Fibroblast of upper back skin (primary cell): ENCODE measurements around the gene FAM184B.
"Not testable (repeated sequence)": the region's sequence is repeated elsewhere in the genome, so short reads cannot be mapped to it uniquely, and the experiment has no call there.

Experiments
- DNase-seq: peaks from one replicate; pipeline ENCODE4 v3.0.0-alpha.2; 2013

The FAM184B gene

GRCh38 chr4:17713779-17714178 lies 67.6 kb downstream of the FAM184B start:
- no peak for DNase-seq

DNA sequence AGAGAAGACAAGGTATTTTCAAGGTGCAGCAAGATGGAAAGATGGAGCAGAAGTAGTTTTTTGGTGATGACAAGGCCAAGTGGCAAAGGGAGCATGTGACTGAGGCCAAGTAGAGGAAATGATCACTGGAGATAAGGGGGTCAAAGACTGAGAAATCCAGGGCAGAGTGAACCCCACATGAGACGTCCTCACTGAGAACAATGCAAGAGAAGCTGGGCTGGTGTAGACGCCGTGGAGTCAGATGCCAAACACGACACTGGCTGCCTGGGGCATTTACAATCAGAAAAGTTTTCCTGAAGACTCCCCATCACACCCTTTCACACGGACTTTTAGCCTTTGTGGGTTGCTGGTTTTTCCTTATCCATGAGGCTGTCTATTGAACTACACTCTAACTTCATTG lies 69.3 kb downstream of the FAM184B start:
- DNase-seq: no peak

DNA sequence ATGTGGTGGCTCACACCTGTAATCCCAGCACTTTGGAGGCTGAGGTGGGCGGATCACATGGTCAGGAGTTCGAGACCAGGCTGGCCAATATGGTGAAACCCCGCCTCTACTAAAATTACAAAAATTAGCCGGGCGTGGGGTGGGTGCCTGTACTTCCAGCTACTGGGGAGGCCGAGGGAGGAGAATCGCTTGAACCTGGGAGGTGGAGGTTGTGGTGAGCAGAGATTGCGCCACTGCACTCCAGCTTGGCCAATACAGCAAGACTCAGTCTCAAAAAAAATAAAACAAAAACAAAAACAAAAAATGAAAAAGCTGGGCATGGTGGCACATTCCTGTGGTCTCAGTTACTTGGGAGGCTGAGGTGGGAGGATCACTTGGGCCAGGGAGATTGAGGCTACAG lies 70.2 kb downstream of the FAM184B start:
- not testable (repeated sequence) for DNase-seq

DNA sequence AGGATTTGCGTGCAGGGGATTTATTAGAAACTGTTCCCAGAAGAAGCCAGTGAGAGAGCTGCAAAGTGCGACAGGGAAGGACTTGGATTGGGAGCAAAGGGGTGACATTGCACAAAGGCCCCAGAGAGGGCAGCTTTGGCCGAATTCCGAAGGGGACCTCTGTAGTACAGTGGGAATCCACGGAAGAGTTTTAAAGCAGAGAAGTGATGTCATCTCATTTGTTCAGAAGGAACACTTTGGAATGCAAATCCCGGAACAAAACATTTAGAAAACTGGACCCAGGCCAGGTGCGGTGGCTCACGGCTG lies 71.7 kb downstream of the FAM184B start:
- DNase-seq: no peak

DNA sequence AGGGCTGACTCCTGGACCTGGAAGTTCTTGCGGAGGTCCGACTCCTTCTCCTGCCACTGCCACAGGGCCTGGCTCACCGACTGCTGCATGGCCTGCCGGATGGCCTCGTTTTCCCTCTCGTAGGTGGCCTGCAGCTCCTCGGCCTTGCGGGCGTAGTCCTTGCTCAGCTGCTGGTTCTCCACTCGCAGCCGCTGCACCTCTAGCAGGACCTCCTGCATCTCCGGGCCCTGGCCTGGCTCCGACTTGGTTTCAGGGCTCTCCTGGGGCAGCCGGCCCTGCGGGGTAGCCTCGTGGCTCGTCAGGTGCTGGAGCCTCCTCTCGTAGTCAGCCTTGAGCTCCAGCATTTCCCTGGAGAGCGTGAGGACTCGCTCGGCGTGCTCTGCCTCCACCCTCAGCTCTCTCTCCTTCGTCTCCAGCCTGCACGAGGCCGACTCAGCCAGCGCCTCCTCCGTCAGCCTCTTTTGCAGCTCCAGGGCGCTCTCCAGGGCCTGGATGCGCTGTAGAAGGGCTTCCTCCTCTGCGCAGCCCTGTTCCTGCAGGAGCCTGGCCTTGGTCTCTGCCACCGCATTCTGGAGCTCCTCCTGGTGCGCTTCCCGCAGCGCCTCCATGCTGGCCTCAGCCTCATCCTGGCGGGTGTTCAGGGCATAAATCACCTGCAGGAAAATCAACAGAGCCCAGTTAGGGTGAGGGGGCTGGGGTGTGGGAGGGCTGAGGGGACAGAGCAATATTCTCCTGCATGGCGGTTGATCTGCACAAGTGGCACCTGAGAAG lies 72.2 kb downstream of the FAM184B start:
- DNase-seq: no peak

DNA sequence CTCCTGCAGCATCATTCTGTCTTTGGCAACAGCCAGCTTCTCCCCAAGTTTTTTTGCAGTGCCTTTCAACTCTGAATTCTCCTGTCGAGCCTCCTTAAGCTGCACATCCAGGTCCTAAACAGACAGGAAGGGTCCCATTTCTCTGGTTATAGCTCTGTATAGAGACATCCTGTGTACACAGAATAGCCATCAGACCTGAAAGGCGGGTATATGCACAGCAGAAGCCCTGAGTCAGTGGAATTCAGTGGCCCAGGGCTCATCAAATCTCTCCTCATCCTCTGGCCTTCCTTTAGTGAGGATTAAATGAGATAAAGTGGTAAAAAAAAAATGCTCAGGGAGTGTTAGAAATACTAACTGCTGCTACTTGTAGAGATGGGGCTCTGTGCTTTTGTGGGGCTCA lies 73.8 kb downstream of the FAM184B start:
- no peak for DNase-seq

GRCh38 chr4:17705107-17705506 lies 76.3 kb downstream of the FAM184B start:
- DNase-seq: no peak

DNA sequence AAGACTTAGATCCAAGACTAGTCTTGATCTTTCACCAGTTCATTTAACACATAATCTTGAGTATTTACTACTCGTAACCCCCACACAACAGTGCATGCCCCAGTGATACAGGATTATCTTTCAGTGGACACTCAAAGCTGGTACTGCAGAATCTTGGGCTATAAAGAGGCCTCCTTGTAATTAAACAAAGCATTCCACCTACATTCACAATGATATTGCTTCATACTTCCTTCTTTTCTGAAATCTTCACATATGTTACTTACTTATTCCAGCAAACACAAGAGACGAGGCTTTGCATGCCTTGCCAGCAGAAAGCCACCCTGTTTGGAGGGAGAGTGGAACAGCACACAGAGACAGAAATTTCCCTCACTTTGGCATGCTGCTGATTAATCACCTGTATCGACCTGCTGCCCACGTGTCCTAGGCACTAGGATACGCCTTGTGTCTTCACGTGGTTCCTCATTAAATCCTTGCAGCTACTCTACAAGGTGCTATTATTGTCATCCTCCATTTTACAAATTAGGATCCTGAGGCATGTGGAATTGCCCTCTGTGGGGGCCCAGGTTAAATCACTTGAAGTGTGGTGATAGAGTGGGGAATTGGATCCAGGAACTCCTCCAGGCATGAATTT lies 77.3 kb downstream of the FAM184B start:
- no peak for DNase-seq

- no peak for DNase-seq
Measured at GRCh38 chr4:17702641-17703040, 78.8 kb downstream of the FAM184B start.

DNA sequence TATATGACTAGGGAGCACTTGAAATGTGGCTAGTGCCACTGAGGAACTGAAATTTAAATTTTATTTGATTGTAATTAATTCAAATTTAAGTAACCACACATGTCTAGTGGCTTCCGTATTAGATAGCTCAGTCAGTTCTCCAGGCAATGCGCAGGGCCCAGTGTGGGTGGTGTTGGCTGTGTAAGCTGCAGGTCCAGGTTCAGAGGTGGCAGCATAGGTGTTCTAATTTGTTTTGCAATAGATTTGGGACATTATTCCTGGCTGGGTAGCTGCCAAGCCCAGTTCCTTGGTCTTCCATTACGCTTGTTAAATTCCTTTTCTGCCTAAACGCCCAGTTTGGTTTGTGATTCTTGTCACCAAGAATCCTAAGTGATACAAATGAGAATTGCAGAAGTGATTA lies 79.5 kb downstream of the FAM184B start:
- DNase-seq: no peak

DNA sequence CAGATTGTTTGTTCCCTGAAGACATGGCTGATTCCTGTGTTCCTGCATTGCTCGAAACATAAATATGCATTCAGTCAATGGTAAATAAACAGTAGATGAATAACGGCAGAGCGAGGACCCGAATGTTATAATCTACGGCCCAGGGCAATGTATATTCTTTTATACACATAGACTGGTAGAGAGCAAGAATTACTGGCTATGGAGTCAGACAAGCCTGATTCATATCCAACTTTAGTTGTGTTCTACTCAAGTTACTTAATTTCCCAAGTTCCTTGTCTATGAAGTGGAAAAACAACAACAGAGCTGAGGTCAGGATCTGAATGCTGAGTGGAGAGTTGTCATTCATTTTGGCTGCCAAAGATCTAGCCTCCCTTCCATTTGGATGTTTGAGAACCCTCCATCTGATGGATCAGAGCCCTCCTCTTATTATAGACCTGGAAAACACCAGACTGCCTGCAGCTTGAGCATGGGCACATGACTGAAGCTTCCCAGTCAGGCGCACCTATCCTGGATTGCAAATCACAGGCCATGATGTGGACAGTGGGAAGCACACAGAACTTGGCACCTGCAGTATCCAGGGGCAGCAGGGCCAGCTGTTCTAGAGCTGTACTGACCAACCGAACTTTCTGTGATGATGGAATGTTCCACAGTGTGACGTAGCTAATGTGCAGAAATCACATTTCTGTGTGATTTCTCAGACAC lies 80.1 kb downstream of the FAM184B start:
- no peak for DNase-seq

GRCh38 chr4:17699380-17699779 lies 82.0 kb downstream of the FAM184B start:
- DNase-seq: no peak

DNA sequence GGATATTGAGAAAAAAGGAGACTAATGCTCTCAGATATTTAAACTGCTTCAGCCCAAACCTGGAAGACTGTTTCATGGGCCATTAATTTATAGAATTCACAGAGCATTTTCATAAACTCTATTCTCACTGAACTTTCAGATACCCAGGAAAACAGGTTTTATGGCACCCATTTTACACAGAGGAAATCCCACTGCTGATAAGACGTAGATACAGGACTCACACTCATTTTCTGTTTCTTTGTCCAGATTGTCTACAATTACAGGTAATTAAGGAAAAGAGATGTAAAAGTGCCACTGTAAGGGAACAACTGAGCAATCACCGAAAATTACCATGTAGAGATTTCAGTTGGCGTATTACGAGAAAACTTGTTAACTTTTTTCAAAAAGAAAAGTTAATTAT lies 83.3 kb downstream of the FAM184B start:
- DNase-seq: no peak

DNA sequence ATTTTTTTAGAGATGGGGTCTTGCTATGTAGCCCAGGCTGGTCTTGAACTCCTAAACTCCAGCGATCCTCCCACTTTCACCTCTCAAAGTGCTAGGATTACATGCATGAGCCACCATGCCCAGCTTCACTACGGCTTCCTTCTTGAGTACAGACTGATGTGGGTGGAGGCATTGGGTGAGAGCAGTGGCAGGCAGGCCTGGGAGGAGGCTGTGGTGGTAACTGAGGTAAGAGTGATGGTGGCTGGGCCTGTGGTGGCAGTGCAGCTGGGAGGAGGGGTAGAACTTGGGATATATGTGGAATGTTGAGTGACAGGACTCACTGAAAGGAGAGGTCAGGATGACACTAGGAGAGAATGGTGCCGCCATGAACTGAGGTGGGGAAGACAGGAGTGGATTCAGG lies 86.1 kb downstream of the FAM184B start:
- no peak for DNase-seq

DNA sequence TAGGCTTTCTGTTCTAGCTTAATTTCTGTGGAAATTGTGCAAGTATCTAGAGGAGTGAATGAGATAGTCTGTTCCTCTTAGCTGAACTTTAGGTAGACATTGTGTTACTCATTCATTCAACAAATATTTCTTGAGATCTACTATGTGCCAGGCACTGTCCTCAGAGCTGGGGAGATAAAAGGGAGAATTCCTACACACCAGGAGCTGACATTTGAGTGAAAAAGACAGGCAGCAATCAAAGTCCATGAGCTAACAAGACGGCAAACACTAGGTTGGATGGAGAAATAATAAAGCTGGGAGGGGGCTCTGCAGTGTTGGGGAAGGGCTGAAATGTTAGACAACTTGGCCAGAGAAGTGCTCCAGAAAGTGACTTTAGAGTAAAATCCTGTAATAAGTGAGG lies 86.9 kb downstream of the FAM184B start:
- DNase-seq: no peak

GRCh38 chr4:17690898-17691297 lies 90.5 kb downstream of the FAM184B start:
- no peak for DNase-seq

DNA sequence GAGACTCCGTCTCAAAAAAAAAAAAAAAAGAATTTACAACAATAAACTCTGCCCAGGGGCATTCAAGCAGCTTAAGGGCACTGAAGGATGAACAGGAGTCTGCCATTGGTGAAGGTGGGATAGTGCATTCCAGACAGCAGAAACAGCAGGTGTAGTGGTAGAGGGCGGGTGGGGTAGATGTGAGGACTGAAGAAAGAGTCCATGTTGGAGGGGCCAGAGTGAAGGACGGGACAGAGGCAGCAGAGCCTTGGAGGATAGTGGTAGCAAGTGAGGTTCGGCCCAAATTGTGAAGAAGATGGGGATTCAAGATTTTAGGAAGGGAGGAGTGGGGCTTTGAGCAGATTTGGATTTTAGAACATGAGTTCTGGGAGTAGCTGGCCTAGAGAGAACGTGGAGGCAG lies 91.3 kb downstream of the FAM184B start:
- no peak for DNase-seq

DNA sequence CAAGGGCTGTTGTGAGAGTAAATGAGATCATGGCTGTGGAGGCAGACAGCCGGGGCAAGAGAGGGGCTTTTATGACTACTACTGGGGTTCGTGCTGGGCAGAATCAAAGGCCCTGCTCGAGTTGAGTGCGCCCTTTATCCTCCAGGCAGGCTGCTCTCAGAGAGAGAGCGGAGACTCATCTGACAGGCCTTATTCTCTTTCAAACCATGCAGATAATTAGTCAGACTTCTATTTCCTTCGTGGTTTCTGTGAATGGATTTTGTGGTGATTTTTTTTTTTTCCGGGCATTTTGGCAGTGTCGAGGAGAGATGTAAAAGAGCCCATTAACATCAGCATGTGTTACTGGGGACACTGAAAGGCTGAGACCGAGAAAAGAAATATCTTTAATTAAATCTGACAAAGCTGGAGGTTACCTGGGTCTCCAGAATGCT lies 93.4 kb downstream of the FAM184B start:
- DNase-seq: peak; percentile 12

DNA sequence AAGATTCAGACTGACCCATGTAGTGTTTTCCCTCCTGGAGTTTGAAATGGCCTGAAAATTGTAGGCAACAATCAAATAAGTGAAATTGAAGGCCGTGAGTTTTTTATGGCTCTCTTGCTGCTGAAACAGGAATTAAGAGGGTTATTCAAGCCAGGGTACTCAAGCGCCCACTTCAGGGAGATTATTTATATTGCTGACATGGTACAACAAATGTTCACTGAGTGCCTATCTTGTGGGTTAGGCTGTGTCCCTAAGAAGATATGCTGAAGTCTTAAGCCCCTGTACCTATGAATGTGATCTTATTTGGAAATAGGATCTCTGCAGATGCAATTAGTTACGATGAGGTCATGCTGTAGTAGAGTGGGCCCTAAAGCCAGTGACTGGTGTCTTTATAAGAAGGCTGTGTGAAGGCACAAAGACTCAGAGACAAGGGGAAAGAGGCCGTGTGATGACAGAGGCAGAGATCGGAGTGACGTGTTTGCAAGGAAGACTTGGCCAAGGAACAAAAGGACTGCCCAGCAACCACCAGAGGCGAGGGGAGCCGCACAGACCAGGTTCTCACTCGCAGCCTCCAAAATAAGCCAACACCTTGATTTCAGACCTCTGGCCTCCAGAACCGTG lies 94.1 kb downstream of the FAM184B start:
- DNase-seq: no peak

- not testable (repeated sequence) for DNase-seq
Measured at GRCh38 chr4:17684648-17685047, 96.8 kb downstream of the FAM184B start.

GRCh38 chr4:17682222-17682566 lies 99.2 kb downstream of the FAM184B start:
- DNase-seq: no peak

DNA sequence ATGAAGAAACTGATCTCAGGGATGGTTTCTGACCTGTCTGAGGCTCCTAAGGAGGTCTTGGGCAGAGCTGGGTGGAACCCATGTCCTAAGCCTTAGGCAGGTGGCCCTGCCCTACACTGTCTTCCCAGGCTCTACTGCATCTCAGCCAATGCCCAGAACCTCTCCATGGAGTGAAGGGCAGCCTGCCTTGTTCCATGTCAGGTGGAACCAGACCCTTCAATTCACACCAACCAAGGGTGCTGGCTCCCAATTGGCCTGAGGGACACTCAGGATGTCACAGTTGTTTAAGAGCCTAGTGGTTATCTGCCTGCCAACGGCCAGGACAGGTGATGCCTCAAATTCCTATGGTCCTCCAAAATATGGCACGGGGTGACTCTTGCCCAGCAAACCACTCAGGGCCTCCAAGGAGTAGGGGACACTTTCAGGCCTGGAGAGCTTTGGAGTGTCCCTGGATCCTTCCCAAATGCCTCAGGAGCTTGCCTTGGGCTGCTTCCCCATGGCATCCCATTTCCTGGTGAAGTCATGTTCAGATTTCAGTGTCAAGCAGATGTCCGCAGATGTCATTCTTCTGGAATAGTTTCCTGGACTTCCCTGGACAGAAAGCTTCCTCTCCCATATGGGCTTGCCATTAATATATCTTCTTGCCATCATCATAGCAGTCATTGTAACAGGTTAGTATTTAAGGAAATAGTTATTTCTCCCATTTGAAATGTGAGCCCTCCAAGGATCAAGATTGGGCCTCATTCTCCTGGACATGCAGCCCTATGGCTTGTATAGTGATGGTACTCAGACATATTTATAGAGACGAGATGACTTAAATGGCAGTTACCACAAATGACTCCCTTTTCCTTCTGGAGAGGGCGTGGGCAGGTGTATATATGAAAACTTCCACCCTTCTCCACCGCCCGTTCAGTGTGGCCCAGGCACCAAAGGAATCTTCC lies 99.9 kb downstream of the FAM184B start:
- no peak for DNase-seq
